Ishikawa (cell line): ENCODE results near the gene TMUB2.

Experiments used
- FOXM1 ChIP-seq: IDR thresholded peaks from 2 replicates; pipeline ENCODE4 v1.6.1; 2012; ENCODE audit warnings: low read depth, borderline replicate concordance
- TAF1 ChIP-seq: IDR thresholded peaks from 2 replicates; pipeline ENCODE4 v1.6.1; 2012; ENCODE audit warnings: low read depth, mild to moderate bottlenecking

- TF ChIP-seq FOXM1 (no peak), TAF1 (no peak)
Observed at GRCh38 chr17:44213403-44214229, 26.8 kb downstream of the TMUB2 start.
